Mesodermal cell (in vitro differentiated cells): Measurements from ENCODE around the gene FBH1.
"Not testable (repeated sequence)": the region's sequence is repeated elsewhere in the genome, so short reads cannot be mapped to it uniquely, and the experiment has no call there.

Experiments
- H3K27ac ChIP-seq: 2 replicates; pipeline ENCODE4 v1.7.0; 2013; ENCODE audit warnings: mild to moderate bottlenecking, low read depth, low read length, moderate library complexity; ENCODE audit not compliant: severe bottlenecking
- H3K36me3 ChIP-seq: 2 replicates; pipeline ENCODE4 v1.7.1; 2013; ENCODE audit warnings: mild to moderate bottlenecking, low read length, moderate library complexity; ENCODE audit not compliant: control insufficient read depth, insufficient read depth
- H3K4me1 ChIP-seq: one replicate; pipeline ENCODE4 v1.7.1; 2013; ENCODE audit warnings: mild to moderate bottlenecking, low read length; ENCODE audit not compliant: insufficient read depth, control insufficient read depth, poor library complexity, severe bottlenecking
- H3K4me3 ChIP-seq: 2 replicates; pipeline ENCODE4 v1.7.0; 2013; ENCODE audit warnings: low read length, control low read depth, mild to moderate bottlenecking; ENCODE audit not compliant: insufficient read depth, poor library complexity, severe bottlenecking; ENCODE audit errors: extremely low read depth
- H3K9me3 ChIP-seq: 2 replicates; pipeline ENCODE4 v1.7.1; 2013; ENCODE audit warnings: mild to moderate bottlenecking, low read length, moderate library complexity; ENCODE audit not compliant: control insufficient read depth
- WGBS, 2 experiments: methylation state at CpG; one replicate each; pipeline ENCODE4 v1.1.5; 2013; ENCODE audit warnings: missing lambda C conversion rate in 2 of 2; ENCODE audit not compliant: insufficient coverage in 2 of 2; 5-methylcytosine and 5-hydroxymethylcytosine counted together

Gene FBH1

GRCh38 chr10:5858811-5859210 lies 31.2 kb upstream of the FBH1 start:
- Histone ChIP-seq H3K4me3 (no peak overlapping the region), H3K9me3 (no peaks in the 10 kb centered on the region), H3K36me3 (no peaks in the 10 kb centered on the region), H3K27ac (no peak overlapping the region), H3K4me1 (peaks cover 6% of the 10 kb centered on the region)
- 91 to 92% methylated on average over 1 to 4 of the region's 5 CpGs for WGBS, 2 experiments

- Histone ChIP-seq H3K27ac (no peak overlapping the region), H3K4me1 (peaks cover 6% of the 10 kb centered on the region), H3K9me3 (no peaks in the 10 kb centered on the region), H3K36me3 (no peaks in the 10 kb centered on the region), H3K4me3 (no peak overlapping the region)
- WGBS, 2 experiments: 92 to 96% methylated on average over 6 to 7 of the region's 7 CpGs
These were observed 30.0 kb upstream of the FBH1 start for GRCh38 chr10:5860066-5860465.

- Histone ChIP-seq H3K4me1 (peaks cover 6% of the 10 kb centered on the region), H3K4me3 (no peak overlapping the region), H3K36me3 (no peaks in the 10 kb centered on the region), H3K27ac (no peak overlapping the region), H3K9me3 (no peaks in the 10 kb centered on the region)
- 91 to 93% methylated on average over 7 of the region's 7 CpGs for WGBS, 2 experiments
These were observed 27.6 kb upstream of the FBH1 start for GRCh38 chr10:5862360-5862961.

GRCh38 chr10:5862981-5863685 lies 26.9 kb upstream of the FBH1 start:
- H3K9me3 ChIP-seq, H3K36me3 ChIP-seq, H3K4me3 ChIP-seq, H3K27ac ChIP-seq, H3K4me1 ChIP-seq: not testable (repeated sequence)
- 91 to 92% methylated on average over 7 to 9 of the region's 9 CpGs for WGBS, 2 experiments

- H3K36me3 ChIP-seq, H3K27ac ChIP-seq, H3K9me3 ChIP-seq, H3K4me3 ChIP-seq, H3K4me1 ChIP-seq: not testable (repeated sequence)
- 77 to 82% methylated on average over 4 of the region's 5 CpGs for WGBS, 2 experiments
These were observed 23.5 kb upstream of the FBH1 start for GRCh38 chr10:5866451-5867081.

- not testable (repeated sequence) for H3K36me3 ChIP-seq, H3K9me3 ChIP-seq, H3K4me3 ChIP-seq, H3K27ac ChIP-seq, H3K4me1 ChIP-seq
- WGBS, 2 experiments: 100% methylated on average over 1 to 2 of the region's 4 CpGs
These were observed 22.9 kb upstream of the FBH1 start for GRCh38 chr10:5867091-5867615.

- not testable (repeated sequence) for H3K4me1 ChIP-seq, H3K9me3 ChIP-seq, H3K4me3 ChIP-seq, H3K36me3 ChIP-seq, H3K27ac ChIP-seq
- 83 to 88% methylated on average over 6 of the region's 8 CpGs for WGBS, 2 experiments
These were observed 21.7 kb upstream of the FBH1 start for GRCh38 chr10:5868383-5868782.

GRCh38 chr10:5869156-5869555 lies 20.9 kb upstream of the FBH1 start:
- no peak overlapping the region for H3K4me3 ChIP-seq
- H3K9me3 ChIP-seq: no peaks in the 10 kb centered on the region
- H3K27ac ChIP-seq: no peak overlapping the region
- 71 to 83% methylated on average over 1 of the region's 3 CpGs for WGBS, 2 experiments
- H3K4me1 ChIP-seq: no peaks in the 10 kb centered on the region
- no peaks in the 10 kb centered on the region for H3K36me3 ChIP-seq

- H3K4me1 ChIP-seq: no peaks in the 10 kb centered on the region
- no peak overlapping the region for H3K4me3 ChIP-seq
- peaks cover 12% of the 10 kb centered on the region for H3K36me3 ChIP-seq
- WGBS, 2 experiments: 99 to 100% methylated on average over 3 to 5 of the region's 5 CpGs
- H3K27ac ChIP-seq: peak overlapping the region; percentile 10
- H3K9me3 ChIP-seq: no peaks in the 10 kb centered on the region
These were observed 18.4 kb upstream of the FBH1 start for GRCh38 chr10:5871596-5871995.

GRCh38 chr10:5873515-5873995 lies 16.5 kb upstream of the FBH1 start:
- Histone ChIP-seq H3K9me3 (no peaks in the 10 kb centered on the region), H3K36me3 (peaks cover 29% of the 10 kb centered on the region), H3K4me1 (no peaks in the 10 kb centered on the region), H3K4me3 (no peak overlapping the region), H3K27ac (no peak overlapping the region)
- 71 to 77% methylated on average over 6 of the region's 9 CpGs for WGBS, 2 experiments
